T-helper 9 cell (primary cell): ENCODE data around the gene ATF7.
"Not testable (repeated sequence)": the region's sequence is repeated elsewhere in the genome, so short reads cannot be mapped to it uniquely, and the experiment has no call there.

Experiments
- DNase-seq: peaks from one replicate; pipeline ENCODE4 v3.0.0-alpha.2; 2020

The ATF7 gene

GRCh38 chr12:53626702-53627169, 554 bp upstream of the ATF7 start:
- no peak for DNase-seq

GRCh38 chr12:53625373-53625945, 723 bp downstream of the ATF7 start:
- no peak for DNase-seq

GRCh38 chr12:53624956-53625355, 1.2 kb downstream of the ATF7 start:
- DNase-seq = no peak

- no peak for DNase-seq
These were observed 1.7 kb downstream of the ATF7 start for GRCh38 chr12:53624458-53624857.

GRCh38 chr12:53623548-53624385, 2.4 kb downstream of the ATF7 start:
- DNase-seq = no peak

- no peak for DNase-seq
These were observed 3.5 kb downstream of the ATF7 start for GRCh38 chr12:53622724-53623123.

GRCh38 chr12:53618275-53618674, 7.9 kb downstream of the ATF7 start:
- no peak for DNase-seq

GRCh38 chr12:53617700-53618099, 8.5 kb downstream of the ATF7 start:
- no peak for DNase-seq

- DNase-seq = no peak
These were observed 9.2 kb downstream of the ATF7 start for GRCh38 chr12:53616950-53617349.

- no peak for DNase-seq
These were observed 12.4 kb downstream of the ATF7 start for GRCh38 chr12:53613821-53614220.

GRCh38 chr12:53612978-53613377, 13.2 kb downstream of the ATF7 start:
- no peak for DNase-seq

- DNase-seq = no peak
These were observed 14.9 kb downstream of the ATF7 start for GRCh38 chr12:53611304-53611703.

GRCh38 chr12:53606688-53607087, 19.5 kb downstream of the ATF7 start:
- not testable (repeated sequence) for DNase-seq

GRCh38 chr12:53604581-53604980, 21.6 kb downstream of the ATF7 start:
- no peak for DNase-seq

GRCh38 chr12:53603804-53604203, 22.4 kb downstream of the ATF7 start:
- no peak for DNase-seq

- no peak for DNase-seq
These were observed 23.0 kb downstream of the ATF7 start for GRCh38 chr12:53603196-53603595.

GRCh38 chr12:53602176-53602864, 23.9 kb downstream of the ATF7 start:
- no peak for DNase-seq

- no peak for DNase-seq
These were observed 24.8 kb downstream of the ATF7 start for GRCh38 chr12:53601296-53601847.

GRCh38 chr12:53600490-53601295, 25.5 kb downstream of the ATF7 start:
- no peak for DNase-seq

- DNase-seq = no peak
These were observed 26.6 kb downstream of the ATF7 start for GRCh38 chr12:53599579-53599978.

- not testable (repeated sequence) for DNase-seq
These were observed 27.2 kb downstream of the ATF7 start for GRCh38 chr12:53598971-53599370.

GRCh38 chr12:53596920-53597363, 29.2 kb downstream of the ATF7 start:
- no peak for DNase-seq
